Measurements from ENCODE around the gene NEDD1.

Gene NEDD1

DNA sequence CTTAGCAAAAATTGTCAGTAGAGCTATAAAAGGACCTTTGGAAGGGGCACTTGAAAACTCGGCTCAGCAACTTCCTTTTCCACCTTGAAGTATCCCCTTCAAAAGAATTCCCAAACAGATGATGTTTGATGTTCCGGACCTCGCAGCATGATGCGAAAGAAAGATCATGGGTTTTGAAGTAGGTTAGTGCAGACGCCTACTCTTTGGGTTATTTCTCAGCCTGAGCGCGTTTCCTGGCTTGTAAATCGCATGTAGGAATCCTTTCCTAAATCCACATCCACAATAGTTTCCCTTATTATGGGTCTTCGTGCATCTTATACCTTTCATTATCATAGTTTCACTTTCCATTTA lies 584 bp upstream of the NEDD1 start:
- peak; percentile 6 for DNase-seq

GRCh38 chr12:96907671-96908422 lies 790 bp downstream of the NEDD1 start:
- peak; percentile 18 for DNase-seq

DNA sequence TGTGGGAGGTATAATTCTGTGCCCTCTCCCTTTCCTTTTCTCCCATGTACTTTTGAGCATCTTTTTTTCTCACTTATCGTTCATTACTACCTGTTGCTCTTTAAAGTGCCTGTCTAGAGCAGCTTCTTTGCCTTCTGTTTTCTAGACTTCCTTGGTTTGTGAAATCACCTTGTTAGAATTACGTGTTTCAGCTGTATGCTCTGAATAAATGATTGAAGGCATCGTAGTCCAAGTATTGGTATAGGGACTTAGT lies 1.3 kb downstream of the NEDD1 start:
- no peak for DNase-seq

DNA sequence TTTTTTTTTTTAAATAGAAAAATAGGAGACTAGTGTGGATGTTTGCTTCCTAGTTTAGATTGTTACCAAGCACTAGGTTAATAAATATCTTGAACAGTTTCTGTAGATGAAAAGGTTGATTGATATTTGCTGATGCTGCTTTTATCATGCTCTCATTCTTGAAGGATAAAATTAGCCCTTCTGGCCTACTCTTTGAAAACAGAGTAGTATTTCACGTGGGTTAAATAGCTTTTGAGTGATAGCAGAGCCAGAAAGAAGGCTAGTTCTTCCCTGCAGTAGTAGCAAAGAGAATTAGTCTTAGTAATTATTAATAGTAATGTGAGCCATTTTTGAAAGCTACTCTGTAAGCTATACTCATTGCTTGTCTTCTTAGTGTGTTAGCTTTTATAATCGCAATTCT lies 5.2 kb downstream of the NEDD1 start:
- DNase-seq: no peak

GRCh38 chr12:96912943-96913342 lies 5.9 kb downstream of the NEDD1 start:
- DNase-seq: no peak

DNA sequence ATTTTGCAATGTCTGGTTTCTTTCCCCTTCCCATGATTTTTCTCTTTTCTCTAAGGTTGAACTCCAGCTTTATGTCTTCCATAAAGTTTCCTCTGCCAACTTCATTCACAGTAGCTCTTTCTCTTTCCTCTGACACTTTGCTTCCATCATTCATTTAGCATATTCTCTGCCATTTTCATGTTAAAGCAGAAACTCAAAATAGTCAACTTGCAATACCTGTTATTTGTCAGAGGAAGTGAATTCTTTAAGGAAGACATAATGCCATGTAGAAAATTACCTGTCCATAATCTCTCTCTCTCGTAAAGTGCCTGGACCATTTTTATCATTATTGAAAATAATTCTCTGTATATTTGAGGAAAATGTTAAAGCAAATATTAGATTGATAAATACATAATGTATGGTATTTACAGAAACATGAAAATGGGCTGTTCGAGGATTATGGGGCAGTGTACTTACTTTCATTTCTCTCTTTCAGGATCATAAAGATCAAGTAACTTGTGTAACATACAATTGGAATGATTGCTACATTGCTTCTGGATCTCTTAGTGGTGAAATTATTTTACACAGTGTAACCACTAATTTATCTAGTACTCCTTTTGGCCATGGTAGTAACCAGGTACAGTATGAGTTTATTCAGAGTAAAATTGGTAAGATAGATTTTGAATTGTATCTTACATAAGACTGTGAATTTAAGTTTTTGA lies 12.6 kb downstream of the NEDD1 start:
- no peak for DNase-seq

DNA sequence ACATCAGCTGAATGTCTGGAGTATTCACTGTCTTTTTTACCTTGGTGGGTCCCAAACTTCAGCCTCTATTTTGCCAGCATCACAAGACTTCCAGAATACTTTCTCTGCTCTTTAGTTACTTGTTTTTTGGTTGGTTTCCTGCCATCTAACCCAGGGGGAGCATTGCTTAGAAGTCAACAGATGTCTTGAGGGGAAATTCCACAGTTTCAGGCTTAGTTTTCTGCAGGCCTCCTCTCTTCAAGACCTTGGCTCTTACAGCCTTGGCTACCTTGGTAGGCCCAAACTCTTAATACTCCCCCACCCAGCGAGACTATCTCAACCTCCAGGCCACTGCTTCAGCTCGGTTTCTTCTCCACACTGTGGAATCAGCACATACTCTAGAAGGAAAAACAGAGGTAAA lies 41.7 kb downstream of the NEDD1 start:
- DNase-seq: no peak

GRCh38 chr12:96979532-96979931 lies 72.5 kb downstream of the NEDD1 start:
- no peak for DNase-seq

GRCh38 chr12:96980991-96981414 lies 73.9 kb downstream of the NEDD1 start:
- no peak for DNase-seq

DNA sequence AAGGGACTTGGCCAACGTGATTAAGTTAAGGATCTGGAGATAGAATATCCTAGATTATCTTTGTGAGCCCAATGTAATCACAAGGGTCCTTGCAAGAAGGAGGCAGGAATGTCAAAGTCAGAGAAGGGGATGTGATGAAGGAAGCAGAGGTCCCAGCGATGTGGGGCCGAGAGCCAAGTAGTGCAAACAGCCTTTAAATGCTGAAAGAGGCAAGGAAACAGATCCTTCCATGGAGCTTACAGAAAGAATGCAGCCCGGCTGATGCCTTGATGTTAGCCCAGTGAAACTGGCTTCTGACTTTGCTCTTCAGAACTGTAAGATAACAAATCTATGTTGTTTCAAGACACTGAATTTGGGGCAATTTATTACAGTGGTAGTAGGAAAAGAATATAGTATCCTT lies 74.9 kb downstream of the NEDD1 start:
- no peak for DNase-seq

- DNase-seq: no peak
Observed at GRCh38 chr12:96982671-96983070, 75.6 kb downstream of the NEDD1 start.

- DNase-seq: peak; percentile 1
Observed at GRCh38 chr12:96985515-96986362, 78.7 kb downstream of the NEDD1 start.

DNA sequence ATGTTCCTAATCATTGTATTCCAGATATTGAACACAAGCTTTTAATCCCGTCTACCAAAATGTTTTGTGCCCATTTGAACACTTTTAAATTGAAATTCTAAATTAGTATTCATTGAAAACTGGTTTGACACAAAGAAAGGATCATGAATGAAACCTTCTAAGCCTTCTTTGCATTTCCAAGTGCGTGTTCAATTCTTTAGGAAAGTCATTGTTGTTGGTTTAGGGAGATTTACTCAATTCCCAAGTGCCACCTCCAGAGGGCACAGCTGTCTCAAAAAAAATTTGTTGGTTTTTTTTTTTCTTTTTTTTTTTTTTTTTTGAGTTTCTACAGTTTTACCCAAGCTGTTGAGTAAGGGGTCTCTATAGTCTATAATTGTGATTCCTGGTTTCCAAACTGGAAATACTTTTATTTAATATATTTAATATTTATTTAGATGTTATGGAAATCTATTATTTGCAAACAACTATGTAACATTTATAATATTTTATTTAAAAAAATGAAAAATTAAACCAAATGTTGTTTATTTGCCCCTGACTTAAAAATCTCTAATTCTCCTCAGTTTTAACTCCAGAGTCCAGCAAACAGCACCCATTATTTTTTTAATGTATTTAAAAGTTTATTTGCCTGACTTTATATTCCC lies 79.9 kb downstream of the NEDD1 start:
- DNase-seq: no peak

GRCh38 chr12:96988919-96989318 lies 81.9 kb downstream of the NEDD1 start:
- DNase-seq: no peak

- DNase-seq: no peak
Observed at GRCh38 chr12:96989916-96990315, 82.9 kb downstream of the NEDD1 start.

DNA sequence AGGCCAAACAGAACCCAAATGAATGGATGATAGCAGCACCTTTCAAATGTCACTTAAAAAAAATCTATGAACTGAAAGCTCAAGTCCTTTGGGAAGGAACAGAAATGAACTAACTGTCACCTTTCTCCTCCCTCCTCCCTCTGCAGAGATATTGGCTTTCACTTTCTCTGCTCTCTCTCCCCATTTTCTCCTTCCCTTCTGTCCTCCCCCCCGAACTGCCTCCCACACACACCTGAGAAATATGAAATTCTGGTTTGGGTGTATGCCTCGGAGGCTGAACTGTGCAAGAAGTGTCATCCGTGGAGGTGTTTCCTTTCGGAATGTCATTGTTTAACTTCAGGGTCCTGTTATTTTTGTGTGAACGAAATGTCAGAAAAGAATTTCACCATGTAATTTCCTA lies 87.8 kb downstream of the NEDD1 start:
- no peak for DNase-seq

DNA sequence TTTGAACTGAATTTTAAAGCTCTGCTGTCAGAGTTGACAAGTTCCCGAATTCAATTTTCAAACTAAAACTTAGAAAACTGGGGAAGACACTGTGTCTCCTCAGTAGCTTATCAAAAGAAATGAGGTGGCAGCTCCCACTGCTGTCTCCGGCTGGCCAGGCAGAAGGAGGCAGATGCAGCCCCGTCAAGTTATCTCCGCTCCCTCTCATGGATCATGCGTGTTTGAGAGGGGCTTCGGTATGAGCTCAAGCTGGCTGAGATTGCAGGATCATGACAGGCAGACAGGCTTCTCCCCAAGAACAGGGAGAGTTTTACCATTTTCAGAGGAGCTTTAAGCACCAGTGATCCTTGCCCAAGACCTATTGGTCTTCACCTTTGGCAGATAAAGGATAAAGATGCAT lies 88.8 kb downstream of the NEDD1 start:
- DNase-seq: no peak

DNA sequence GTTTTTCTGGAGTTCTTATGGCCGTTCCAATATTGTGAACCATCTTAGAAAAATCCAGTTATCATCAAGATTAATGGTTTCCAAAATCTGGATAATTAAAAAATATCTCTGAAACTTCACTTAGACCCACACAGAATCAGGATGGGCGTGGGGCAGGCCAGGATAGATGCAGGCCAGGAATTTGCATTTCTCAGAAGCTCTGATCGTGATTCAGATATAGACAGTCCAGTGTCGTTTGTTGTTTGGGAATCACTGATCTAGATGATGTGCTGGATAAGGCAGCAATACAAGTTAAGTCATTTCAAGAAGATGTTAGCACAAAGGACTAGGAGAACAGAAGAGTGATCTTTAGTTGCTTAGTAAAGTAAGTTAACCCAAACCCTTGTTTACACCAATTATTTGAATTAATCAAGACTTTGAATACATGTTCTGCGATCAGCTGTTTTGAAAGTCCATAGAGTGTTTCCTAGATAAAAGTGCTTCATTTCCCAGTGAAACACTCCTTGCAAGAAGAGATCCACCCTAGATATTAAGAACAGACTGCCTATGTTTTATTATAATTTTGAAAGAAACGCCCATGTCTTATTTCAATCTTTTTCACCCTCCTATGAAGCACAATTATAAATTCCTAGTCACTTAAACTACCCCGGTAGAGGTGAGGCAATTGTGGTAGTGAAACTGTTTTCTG lies 90.9 kb downstream of the NEDD1 start:
- no peak for DNase-seq

- DNase-seq: no peak
Observed at GRCh38 chr12:97003276-97003675, 96.2 kb downstream of the NEDD1 start.
